H9 (cell line): Measurements from ENCODE around the gene SRGAP2C. TPM values are rescaled to one million over a fixed set of nuclear protein-coding genes. Genes with fewer than 3 reads are reported as not detected.
"Not testable (repeated sequence)": the region's sequence is repeated elsewhere in the genome, so short reads cannot be mapped to it uniquely, and the experiment has no call there.

Experiments used
- DNase-seq: peaks from one replicate; pipeline ENCODE4 v3.0.0-alpha.2; 2017
- H2AFZ ChIP-seq: one replicate; pipeline ENCODE4 v1.6.1; 2013; ENCODE audit warnings: mild to moderate bottlenecking, low read length, control low read depth, moderate library complexity
- H2AK5ac ChIP-seq: 2 replicates; pipeline ENCODE4 v1.6.1; 2013; ENCODE audit warnings: low read length, control low read depth, mixed read lengths; ENCODE audit not compliant: insufficient read length
- H2BK120ac ChIP-seq: one replicate; pipeline ENCODE4 v1.6.1; 2013; ENCODE audit warnings: low read depth, mild to moderate bottlenecking, low read length, control low read depth, inconsistent platforms; ENCODE audit not compliant: poor library complexity, severe bottlenecking
- H2BK12ac ChIP-seq: 2 replicates; pipeline ENCODE4 v1.6.1; 2013; ENCODE audit warnings: low read length, control low read depth, mixed read lengths, low read depth; ENCODE audit not compliant: insufficient read length
- H2BK15ac ChIP-seq: 2 replicates; pipeline ENCODE4 v1.6.1; 2013; ENCODE audit warnings: low read depth, low read length, control low read depth
- H2BK20ac ChIP-seq: one replicate; pipeline ENCODE4 v1.6.1; 2013; ENCODE audit warnings: low read depth, mild to moderate bottlenecking, low read length, control low read depth, inconsistent platforms; ENCODE audit not compliant: poor library complexity, severe bottlenecking
- H2BK5ac ChIP-seq: 2 replicates; pipeline ENCODE4 v1.6.1; 2013; ENCODE audit warnings: low read length, control low read depth, mixed read lengths; ENCODE audit not compliant: insufficient read length
- H3K14ac ChIP-seq: 2 replicates; pipeline ENCODE4 v1.6.1; 2013; ENCODE audit warnings: low read length, control low read depth; ENCODE audit not compliant: insufficient read depth
- H3K18ac ChIP-seq: 2 replicates; pipeline ENCODE4 v1.6.1; 2013; ENCODE audit warnings: low read depth, mild to moderate bottlenecking, mixed read lengths, low read length, control low read depth; ENCODE audit not compliant: insufficient read length
- H3K23ac ChIP-seq: 2 replicates; pipeline ENCODE4 v1.6.1; 2013; ENCODE audit warnings: low read length, control low read depth, mixed read lengths, low read depth; ENCODE audit not compliant: insufficient read length
- H3K23me2 ChIP-seq: 2 replicates; pipeline ENCODE4 v1.6.1; 2013; ENCODE audit warnings: low read depth, mild to moderate bottlenecking, mixed read lengths, low read length, control low read depth; ENCODE audit not compliant: insufficient read length, poor library complexity, severe bottlenecking
- H3K27ac ChIP-seq: 2 replicates; pipeline ENCODE4 v1.5.1; 2013; ENCODE audit warnings: low read length, control low read depth, mixed read lengths, low read depth; ENCODE audit not compliant: insufficient read length
- H3K27me3 ChIP-seq: 2 replicates; pipeline ENCODE4 v1.6.1; 2013; ENCODE audit warnings: low read length, control low read depth, inconsistent platforms; ENCODE audit not compliant: insufficient read depth
- H3K4ac ChIP-seq: 2 replicates; pipeline ENCODE4 v1.6.1; 2013; ENCODE audit warnings: low read depth, mild to moderate bottlenecking, control low read depth, inconsistent platforms, low read length, moderate library complexity
- H3K4me1 ChIP-seq: 2 replicates; pipeline ENCODE4 v1.6.1; 2013; ENCODE audit warnings: low read length, control low read depth, inconsistent platforms; ENCODE audit not compliant: insufficient read depth
- H3K4me2 ChIP-seq: 2 replicates; pipeline ENCODE4 v1.6.1; 2013; ENCODE audit warnings: low read length, control low read depth, mixed read lengths; ENCODE audit not compliant: insufficient read length, insufficient read depth
- H3K56ac ChIP-seq: 2 replicates; pipeline ENCODE4 v1.6.1; 2013; ENCODE audit warnings: low read depth, mild to moderate bottlenecking, mixed read lengths, low read length, control low read depth; ENCODE audit not compliant: insufficient read length
- H3K79me1 ChIP-seq: 2 replicates; pipeline ENCODE4 v1.6.1; 2013; ENCODE audit warnings: low read depth, mild to moderate bottlenecking, moderate library complexity, low read length, control low read depth, inconsistent platforms; ENCODE audit not compliant: insufficient read depth, poor library complexity, severe bottlenecking
- H3K79me2 ChIP-seq: 2 replicates; pipeline ENCODE4 v1.6.1; 2013; ENCODE audit warnings: low read length, control low read depth, inconsistent platforms; ENCODE audit not compliant: insufficient read depth
- H3K9ac ChIP-seq: 2 replicates; pipeline ENCODE4 v1.6.1; 2013; ENCODE audit warnings: low read length, control low read depth, mixed read lengths; ENCODE audit not compliant: insufficient read length; ENCODE audit errors: extremely low read depth
- H3K9me3 ChIP-seq: one replicate; pipeline ENCODE4 v1.6.1; 2013; ENCODE audit warnings: low read depth, low read length, inconsistent platforms; ENCODE audit not compliant: control insufficient read depth
- H3T11ph ChIP-seq: one replicate; pipeline ENCODE4 v1.6.1; 2013; ENCODE audit warnings: mild to moderate bottlenecking, low read length, control low read depth, inconsistent platforms
- H4K20me1 ChIP-seq: one replicate; pipeline ENCODE4 v1.6.1; 2013; ENCODE audit not compliant: control insufficient read depth, insufficient read length, insufficient read depth
- H4K5ac ChIP-seq: 2 replicates; pipeline ENCODE4 v1.6.1; 2013; ENCODE audit warnings: low read depth, mild to moderate bottlenecking, mixed read lengths, low read length, control low read depth; ENCODE audit not compliant: insufficient read length
- H4K8ac ChIP-seq: replicated peaks from 2 replicates; pipeline ENCODE4 v1.6.1; 2013; ENCODE audit warnings: low read length, control low read depth, mixed read lengths, low read depth; ENCODE audit not compliant: insufficient read length
- H4K91ac ChIP-seq: 2 replicates; pipeline ENCODE4 v1.6.1; 2013; ENCODE audit warnings: low read depth, mild to moderate bottlenecking, moderate library complexity, mixed read lengths, low read length, control low read depth; ENCODE audit not compliant: insufficient read length
- H3K27ac Mint-ChIP-seq, 3 experiments: 2 replicates in 2 of 3; 3 replicates in 1 of 3; pipeline ENCODE4 v1.8.0; 2020 to 2021; ENCODE audit warnings: mixed read lengths in 3 of 3, mild to moderate bottlenecking in 1 of 3, moderate library complexity in 1 of 3
- H3K27me3 Mint-ChIP-seq: 2 replicates; pipeline ENCODE4 v1.8.0; 2021; ENCODE audit warnings: low read depth, mild to moderate bottlenecking, moderate library complexity, mixed read lengths
- H3K36me3 Mint-ChIP-seq, 3 experiments: 2 replicates in 2 of 3; 3 replicates in 1 of 3; pipeline ENCODE4 v1.8.0; 2020 to 2021; ENCODE audit warnings: low read depth in 3 of 3, mixed read lengths in 3 of 3; ENCODE audit not compliant: insufficient read depth in 1 of 3
- H3K4me1 Mint-ChIP-seq, 2 experiments: 2 replicates each; pipeline ENCODE4 v1.8.0; 2020; ENCODE audit warnings: mixed read lengths in 2 of 2
- H3K4me3 Mint-ChIP-seq, 2 experiments: 2 replicates in 1 of 2; 3 replicates in 1 of 2; pipeline ENCODE4 v1.8.0; 2020 to 2021; ENCODE audit warnings: mild to moderate bottlenecking in 2 of 2, mixed read lengths in 2 of 2, moderate library complexity in 1 of 2
- H3K9me3 Mint-ChIP-seq, 2 experiments: 2 replicates in 1 of 2; 3 replicates in 1 of 2; pipeline ENCODE4 v1.8.0; 2020; ENCODE audit warnings: mild to moderate bottlenecking in 2 of 2, mixed read lengths in 2 of 2, moderate library complexity in 1 of 2
- WGBS: extraction: QIAGEN DNeasy Blood & Tissue Kit; methylation state at CpG from one replicate; pipeline ENCODE4 v1.1.7; 2013; ENCODE audit warnings: missing lambda C conversion rate, low lambda C conversion rate, mixed read lengths; ENCODE audit not compliant: insufficient read length; ENCODE audit errors: extremely low coverage; 5-methylcytosine and 5-hydroxymethylcytosine counted together
- total RNA-seq: library from RNA; stranded (reverse); gene quantifications from 2 replicates; pipeline ENCODE4 v1.2.1, GENCODE V29; 2021

Gene SRGAP2C
- total RNA-seq, 1 experiment from 2014 or later: 16.5 TPM

GRCh38 chr1:121384754-121385153, 200.0 kb downstream of the SRGAP2C start:
- not testable (repeated sequence) for H2BK20ac ChIP-seq, H3K4me3 Mint-ChIP-seq, H3K36me3 Mint-ChIP-seq, H3K79me1 ChIP-seq, H4K8ac ChIP-seq, H3K23ac ChIP-seq, H3K27ac ChIP-seq, H3K4ac ChIP-seq, H4K5ac ChIP-seq, H3K4me1 Mint-ChIP-seq, H3K27ac Mint-ChIP-seq, H3K4me2 ChIP-seq, H2BK15ac ChIP-seq, H3K14ac ChIP-seq, H2BK5ac ChIP-seq, H3K79me2 ChIP-seq, H3K4me1 ChIP-seq, H3K9ac ChIP-seq, H3K18ac ChIP-seq, H3K27me3 Mint-ChIP-seq, H3T11ph ChIP-seq, H2BK120ac ChIP-seq, H2AK5ac ChIP-seq, H4K91ac ChIP-seq, H3K9me3 Mint-ChIP-seq, H3K9me3 ChIP-seq, DNase-seq, H4K20me1 ChIP-seq, H2BK12ac ChIP-seq, H3K56ac ChIP-seq, H2AFZ ChIP-seq, H3K23me2 ChIP-seq, H3K27me3 ChIP-seq
- WGBS: no CpG with 5 or more reads among the region's 4 CpGs

DNA sequence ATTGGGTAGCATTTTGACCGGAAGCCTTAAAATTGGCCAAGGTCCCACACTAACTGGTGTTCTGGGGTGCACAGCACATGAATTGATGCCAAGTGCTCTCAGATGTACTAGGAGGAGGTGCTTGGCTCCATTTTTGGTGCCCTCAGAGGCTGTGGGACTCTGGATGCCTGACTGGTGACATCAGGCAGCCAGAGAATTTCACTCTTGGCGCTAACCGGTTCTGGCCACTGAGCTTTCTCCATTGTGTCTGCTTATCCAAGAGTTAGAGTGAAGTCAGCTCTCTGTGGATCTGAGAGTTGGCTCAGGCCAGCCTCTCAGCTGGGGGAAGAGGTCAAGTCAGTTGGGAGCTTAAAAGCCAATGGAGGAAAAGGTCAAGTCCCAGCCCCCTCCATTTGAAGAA, 200.4 kb downstream of the SRGAP2C start:
- not testable (repeated sequence) for H3K56ac ChIP-seq, H3K9me3 ChIP-seq, H2AFZ ChIP-seq, H3K36me3 Mint-ChIP-seq, H2BK15ac ChIP-seq, H3K27me3 ChIP-seq, H3K27me3 Mint-ChIP-seq, H2AK5ac ChIP-seq, H3K79me2 ChIP-seq, H4K20me1 ChIP-seq, H3K4ac ChIP-seq, H4K5ac ChIP-seq, H3K9ac ChIP-seq, H3K27ac ChIP-seq, H2BK12ac ChIP-seq, H3K14ac ChIP-seq, H4K8ac ChIP-seq, H4K91ac ChIP-seq, H3K4me3 Mint-ChIP-seq, H3K79me1 ChIP-seq, H3K23me2 ChIP-seq, H2BK20ac ChIP-seq, H3K18ac ChIP-seq, DNase-seq, H3K4me2 ChIP-seq, H3K4me1 Mint-ChIP-seq, H2BK120ac ChIP-seq, H3T11ph ChIP-seq, H2BK5ac ChIP-seq, H3K4me1 ChIP-seq, H3K27ac Mint-ChIP-seq, H3K23ac ChIP-seq, H3K9me3 Mint-ChIP-seq
- WGBS: no CpG with 5 or more reads among the region's 3 CpGs
